SW 1271 (cell line): ENCODE results near the gene JSRP1.
A peak's percentile ranks its signal among the peaks of the same experiment; 100 is the strongest.

Experiments
- DNase-seq, 2 experiments: peaks; one replicate each; lab custom pipeline; 2025; lab: John Stamatoyannopoulos, UW

The JSRP1 gene

GRCh38 chr19:2232286-2233151, 23.7 kb downstream of the JSRP1 start:
- no peak for DNase-seq

- DNase-seq: peak in 1 of 2 experiments; percentile 15
These were observed 24.5 kb downstream of the JSRP1 start for GRCh38 chr19:2231621-2232221.

DNA sequence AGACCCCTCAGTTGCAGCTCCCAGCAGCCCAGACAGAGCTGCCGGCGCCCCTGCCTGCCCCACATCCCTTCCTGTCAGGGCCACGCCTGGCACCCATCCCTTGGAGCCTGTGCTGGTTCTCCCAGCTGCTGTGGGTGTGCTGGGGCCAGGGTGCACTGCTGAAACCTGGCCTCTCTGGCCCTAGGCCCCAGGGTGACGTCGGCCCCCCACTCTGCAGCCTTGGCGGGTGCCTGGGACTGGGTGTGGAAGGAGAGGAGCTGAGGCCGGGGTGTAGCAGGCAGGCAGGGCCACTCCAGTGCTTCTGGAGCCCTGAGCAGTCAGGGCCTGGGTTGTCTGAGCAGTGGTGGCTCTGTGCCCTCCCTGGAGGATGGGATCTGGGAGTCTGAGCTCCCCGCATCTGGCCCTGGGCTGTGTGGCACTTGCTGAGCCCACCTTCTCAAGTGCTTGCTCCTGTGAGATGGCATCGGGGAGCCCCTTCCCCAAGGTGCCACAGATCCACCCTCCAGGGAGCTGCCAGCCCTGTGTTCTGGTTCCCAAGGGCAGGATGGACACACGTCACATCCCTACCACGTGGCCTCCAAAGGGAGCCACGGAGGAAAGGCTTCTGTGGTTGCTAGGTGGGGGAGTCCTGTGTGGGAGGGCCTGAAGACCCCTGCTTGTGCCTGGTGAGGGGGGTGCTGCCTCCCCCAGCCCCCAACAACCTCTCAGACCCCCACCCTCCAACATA, 25.2 kb downstream of the JSRP1 start:
- no peak for DNase-seq

DNA sequence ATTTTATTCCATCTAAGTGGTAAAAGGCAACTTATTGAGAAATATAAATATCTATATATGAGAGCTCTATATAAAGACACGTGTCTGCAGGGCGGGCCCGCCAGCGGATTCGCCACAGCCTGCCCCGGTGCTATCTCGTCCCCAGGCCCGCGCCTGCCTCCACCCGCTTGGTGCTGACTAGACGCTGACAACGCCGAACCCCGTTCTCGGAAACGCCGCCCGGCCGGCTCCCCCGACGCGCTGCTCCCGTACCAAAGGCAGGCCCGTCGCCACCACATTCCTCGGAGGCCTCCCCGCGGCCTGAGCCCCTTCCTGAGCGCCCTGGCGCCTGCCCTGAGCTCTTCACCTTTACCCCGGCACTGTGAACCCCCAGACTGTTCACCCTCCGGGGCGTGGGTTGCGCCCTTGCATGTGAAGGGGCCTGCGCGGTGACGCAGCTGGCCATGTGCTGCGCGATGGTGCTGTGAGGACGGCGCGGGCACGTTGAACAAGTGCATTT, 26.1 kb downstream of the JSRP1 start:
- no peak for DNase-seq

DNA sequence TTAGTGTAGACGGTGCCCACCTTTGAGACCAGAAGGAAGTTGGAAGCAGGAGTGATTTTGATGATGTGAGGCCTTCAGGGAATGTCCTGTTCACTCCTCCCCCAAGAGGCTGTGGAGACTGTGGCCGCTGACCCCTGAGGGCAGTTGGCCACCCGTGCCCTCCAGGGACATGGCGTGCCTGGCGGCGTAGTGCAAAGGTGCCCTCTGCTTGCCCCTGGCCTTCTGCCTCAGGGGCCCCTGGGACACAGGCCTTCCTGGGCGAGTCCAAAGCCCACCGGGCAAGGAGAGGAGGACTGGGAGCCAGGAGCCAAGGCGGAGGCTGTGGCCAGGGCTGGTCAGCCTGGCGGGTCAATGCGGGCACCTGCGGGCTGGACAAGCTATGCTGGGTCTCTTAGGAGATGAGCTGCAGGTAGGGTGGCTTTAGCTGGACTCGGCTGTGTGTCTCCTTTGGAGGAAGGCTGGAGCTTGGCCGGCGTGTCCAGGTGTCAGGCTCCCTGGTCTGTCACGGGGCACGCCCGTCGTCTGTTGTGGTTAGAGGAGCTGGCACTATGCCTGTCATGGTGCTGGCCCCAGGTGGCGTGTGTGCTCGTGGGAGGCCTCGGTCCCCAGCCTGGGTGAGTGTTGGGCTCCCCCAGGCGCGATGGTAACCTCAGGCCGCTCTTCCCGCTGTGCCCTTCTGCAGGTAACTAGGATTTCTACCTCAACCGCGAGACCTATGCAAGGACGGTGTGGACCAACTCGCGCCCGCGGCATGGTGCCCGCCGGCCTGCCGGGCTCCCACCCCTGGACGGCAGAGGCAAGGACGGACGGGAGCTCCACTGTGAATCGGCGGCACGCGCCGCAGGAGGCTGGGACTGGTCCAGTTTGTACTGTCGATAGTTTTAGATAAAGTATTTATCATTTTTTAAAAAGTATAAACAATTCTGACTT, 26.8 kb downstream of the JSRP1 start:
- no peak for DNase-seq

GRCh38 chr19:2228157-2229030, 27.8 kb downstream of the JSRP1 start:
- no peak for DNase-seq

- no peak for DNase-seq
These were observed 28.6 kb downstream of the JSRP1 start for GRCh38 chr19:2227415-2228156.

DNA sequence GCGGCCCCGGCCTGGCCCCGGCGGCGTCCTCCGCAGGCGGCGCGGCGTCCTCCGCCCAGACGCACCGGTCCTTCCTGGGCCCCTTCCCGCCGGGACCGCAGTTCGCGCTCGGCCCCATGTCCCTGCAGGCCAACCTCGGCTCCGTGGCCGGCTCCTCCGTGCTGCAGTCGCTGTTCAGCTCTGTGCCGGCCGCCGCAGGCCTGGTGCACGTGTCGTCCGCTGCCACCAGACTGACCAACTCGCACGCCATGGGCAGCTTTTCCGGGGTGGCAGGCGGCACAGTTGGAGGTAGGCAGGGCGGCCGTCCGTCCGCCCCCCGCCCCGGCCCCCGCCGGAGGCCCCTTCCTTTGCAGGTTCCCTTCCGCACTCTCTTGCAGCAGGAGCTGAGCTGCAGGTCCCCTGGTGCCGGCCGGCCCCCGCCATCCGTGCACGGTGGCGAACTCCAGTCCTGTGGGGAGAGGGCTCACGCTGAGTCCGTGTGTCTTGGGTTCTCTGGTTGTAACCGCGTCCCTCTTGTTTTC, 29.3 kb downstream of the JSRP1 start:
- no peak for DNase-seq

DNA sequence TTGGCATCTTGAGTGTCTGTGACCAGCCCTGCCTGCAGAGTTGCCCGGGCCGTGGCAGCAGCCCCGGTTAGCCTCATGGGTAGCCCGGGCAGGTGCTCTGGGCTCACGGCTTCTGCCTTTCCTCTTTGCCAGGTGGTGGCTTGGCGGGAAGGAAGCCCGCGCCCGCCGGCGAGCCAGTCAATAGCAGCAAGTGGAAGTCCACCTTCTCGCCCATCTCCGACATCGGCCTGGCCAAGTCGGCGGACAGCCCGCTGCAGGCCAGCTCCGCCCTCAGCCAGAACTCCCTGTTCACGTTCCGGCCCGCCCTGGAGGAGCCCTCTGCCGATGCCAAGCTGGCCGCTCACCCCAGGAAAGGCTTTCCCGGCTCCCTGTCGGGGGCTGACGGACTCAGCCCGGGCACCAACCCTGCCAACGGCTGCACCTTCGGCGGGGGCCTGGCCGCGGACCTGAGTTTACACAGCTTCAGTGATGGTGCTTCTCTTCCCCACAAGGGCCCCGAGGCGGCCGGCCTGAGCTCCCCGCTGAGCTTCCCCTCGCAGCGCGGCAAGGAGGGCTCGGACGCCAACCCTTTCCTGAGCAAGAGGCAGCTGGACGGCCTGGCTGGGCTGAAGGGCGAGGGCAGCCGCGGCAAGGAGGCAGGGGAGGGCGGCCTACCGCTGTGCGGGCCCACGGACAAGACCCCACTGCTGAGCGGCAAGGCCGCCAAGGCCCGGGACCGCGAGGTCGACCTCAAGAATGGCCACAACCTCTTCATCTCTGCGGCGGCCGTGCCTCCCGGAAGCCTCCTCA, 30.0 kb downstream of the JSRP1 start:
- no peak for DNase-seq

DNA sequence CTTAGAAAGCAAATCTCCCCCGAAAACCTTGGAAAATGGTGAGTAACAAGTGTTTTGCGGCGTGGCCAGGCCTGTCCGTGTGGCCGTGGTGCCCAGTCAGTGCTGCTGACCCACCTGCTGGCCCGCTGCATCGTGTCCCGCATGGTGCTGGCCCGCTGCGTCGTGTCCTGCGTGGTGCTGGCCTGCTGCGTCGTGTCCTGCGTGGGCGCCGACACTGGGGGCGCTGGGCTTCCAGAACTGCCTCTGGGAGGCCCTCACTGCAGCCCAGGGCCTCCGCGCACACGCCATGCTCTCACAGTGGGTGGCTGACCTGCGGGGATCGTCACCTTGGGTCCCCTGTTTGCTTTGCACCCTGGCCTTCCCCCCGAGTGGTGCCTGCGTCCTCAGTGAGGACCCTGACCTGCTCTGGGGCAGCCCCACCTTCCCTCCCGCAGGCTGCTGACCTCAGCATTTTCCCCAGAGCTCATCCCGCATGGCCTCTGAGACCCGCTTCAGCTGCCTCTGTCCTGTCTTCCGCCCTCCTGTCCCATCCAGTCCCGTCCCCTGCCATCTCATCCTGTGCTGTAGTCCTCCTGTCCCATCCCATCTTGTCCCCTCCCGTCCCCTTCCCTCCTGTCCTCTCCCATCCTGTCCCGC, 30.7 kb downstream of the JSRP1 start:
- DNase-seq: no peak

DNA sequence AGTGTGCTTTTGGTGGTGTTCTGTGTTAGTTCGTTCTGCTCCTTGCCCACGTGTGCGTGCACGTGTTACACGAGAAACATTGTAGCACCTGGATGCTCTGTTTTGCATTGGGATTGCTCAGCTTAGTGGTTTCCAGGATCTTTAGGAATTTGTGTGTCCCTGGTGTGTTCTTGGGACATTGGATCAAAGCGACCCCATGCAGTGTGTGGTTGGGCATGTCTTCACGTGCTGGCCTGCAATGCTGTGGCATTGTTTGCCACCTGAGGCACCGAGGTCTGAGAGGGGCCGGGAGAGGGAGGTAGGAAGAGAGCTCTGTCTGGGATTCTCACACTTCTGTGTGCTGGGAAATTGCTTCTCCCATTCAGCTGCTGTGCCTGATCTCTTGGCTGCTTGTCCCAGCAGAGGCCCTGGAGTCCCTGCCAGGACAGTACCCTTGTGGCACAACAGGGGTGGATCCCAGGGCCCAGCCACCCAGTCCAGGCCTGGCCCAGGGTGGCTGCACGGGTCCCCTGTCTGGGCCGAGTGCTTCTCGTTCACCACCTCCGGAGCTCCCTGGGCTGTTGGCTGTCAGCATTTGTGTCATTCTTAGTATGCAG, 31.4 kb downstream of the JSRP1 start:
- no peak for DNase-seq

DNA sequence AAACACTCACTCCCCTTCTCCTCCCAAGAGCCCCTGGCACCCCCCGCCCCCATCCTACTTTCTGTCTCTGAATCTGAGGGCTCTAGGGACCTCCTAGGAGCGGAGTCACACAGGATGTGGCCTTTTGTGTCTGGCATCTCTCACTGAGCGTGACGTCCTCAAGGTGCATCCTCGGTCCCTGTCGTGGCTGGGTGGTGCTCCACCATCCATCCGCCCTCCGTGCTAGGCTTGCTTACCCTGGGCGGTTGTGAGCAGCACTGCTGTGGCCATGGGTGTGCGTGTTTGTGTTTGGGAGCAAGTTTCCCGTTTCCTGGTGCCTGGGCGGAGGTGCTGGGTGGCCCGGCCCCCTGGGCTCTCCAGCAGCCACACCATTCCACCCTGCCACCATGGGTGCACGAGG, 32.3 kb downstream of the JSRP1 start:
- no peak for DNase-seq

DNA sequence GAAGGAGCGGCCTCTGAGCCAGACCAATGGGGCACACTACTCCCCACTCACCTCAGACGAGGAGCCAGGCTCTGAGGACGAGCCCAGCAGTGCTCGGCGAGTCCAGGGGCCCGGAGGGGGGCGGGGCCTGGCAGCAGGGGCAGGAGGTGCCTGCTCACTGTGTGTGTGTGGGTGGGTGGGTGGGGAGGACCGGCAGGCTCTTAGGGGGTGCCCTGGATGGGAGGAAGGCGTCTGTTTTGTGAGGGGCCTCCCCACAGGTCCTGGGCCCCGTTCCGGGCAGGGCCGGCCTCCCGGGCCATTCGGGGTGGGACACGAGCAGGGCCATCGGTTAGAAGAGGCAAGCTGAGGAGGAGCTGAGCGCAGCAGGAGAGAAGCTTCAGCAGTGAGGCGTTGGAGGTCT, 32.8 kb downstream of the JSRP1 start:
- DNase-seq: no peak

DNA sequence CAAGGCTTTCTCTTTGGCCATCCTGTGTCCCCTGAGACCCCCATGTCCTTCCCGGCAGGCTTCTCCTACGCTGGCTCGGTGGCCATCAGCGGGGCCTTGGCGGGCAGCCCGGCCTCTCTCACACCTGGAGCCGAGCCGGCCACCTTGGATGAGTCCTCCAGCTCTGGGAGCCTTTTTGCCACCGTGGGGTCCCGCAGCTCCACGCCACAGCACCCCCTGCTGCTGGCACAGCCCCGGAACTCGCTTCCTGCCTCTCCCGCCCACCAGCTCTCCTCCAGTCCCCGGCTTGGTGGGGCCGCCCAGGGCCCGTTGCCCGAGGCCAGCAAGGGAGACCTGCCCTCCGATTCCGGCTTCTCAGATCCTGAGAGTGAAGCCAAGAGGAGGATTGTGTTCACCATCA, 34.3 kb downstream of the JSRP1 start:
- no peak for DNase-seq

- no peak for DNase-seq
These were observed 34.9 kb downstream of the JSRP1 start for GRCh38 chr19:2221250-2221831.

DNA sequence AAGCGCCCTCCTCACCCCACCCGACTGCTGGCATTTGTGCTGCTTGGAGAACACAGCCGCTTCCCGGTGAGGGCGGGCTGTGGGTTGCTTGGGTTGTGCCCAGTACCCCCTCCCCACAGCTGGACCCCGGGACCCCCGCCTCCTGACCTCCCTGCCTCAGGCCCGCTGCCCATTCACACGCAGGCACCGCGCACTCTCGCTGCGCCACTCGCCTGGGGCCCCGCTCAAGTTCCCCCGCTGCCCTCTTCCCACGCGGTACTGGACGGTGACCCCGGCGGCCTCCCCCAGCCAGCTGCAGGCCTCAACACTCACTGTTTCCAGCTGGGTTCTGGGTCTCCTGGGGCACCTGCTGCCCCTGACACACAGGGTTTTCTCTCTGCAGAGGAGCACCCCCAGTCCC, 36.5 kb downstream of the JSRP1 start:
- no peak for DNase-seq

DNA sequence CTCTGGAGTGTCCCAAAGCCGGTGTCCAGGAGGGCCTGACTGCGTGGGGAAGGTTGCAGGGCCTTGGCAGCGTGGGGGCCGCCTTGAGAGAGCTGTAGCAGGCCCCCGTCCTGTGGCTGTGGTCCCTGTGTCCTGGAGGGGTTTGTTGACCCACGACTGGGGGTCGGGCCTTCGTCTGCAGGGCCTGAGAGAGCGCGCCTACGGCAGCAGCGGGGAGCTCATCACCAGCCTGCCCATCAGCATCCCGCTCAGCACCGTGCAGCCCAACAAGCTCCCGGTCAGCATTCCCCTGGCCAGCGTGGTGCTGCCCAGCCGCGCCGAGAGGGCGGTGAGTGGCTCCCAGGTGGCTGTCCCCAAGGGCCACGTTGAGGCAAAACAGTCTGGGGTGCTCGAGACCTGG, 38.6 kb downstream of the JSRP1 start:
- DNase-seq: no peak
